HepG2 (cell line): ENCODE data around the gene ZNF629. TPM values are rescaled to one million over a fixed set of nuclear protein-coding genes. Genes with fewer than 3 reads are reported as not detected.

ENCODE experiments used
- ATF2 ChIP-seq: sonication (generic); formaldehyde crosslinking; IDR thresholded peaks from 2 replicates; pipeline ENCODE4 v1.4.0; 2020; ENCODE audit warnings: missing genetic modification reagents
- FOXK2 ChIP-seq: fragments of 450-650 bp; IDR thresholded peaks from 2 replicates; pipeline ENCODE4 v1.6.1; 2016
- HIC2 ChIP-seq: sonication (generic); formaldehyde crosslinking; IDR thresholded peaks from 2 replicates; pipeline ENCODE4 v1.9.0; 2022; ENCODE audit warnings: low read depth, missing genetic modification reagents
- HMG20A ChIP-seq: IDR thresholded peaks from 2 replicates; pipeline ENCODE4 v1.6.1; 2016; ENCODE audit warnings: borderline replicate concordance
- KLF12 ChIP-seq: sonication (generic); formaldehyde crosslinking; IDR thresholded peaks from 2 replicates; pipeline ENCODE4 v1.4.0; 2020; ENCODE audit warnings: missing genetic modification reagents, borderline replicate concordance
- MIER3 ChIP-seq: IDR thresholded peaks from 2 replicates; pipeline ENCODE4 v1.6.1; 2016; ENCODE audit warnings: missing compliant biosample characterization, borderline replicate concordance
- POLR2AphosphoS2 ChIP-seq: IDR thresholded peaks from 2 replicates; pipeline ENCODE4 v1.6.1; 2011; ENCODE audit warnings: low read depth, low read length, improper control_type of control experiment
- RFX3 ChIP-seq: IDR thresholded peaks from 2 replicates; pipeline ENCODE4 v1.6.1; 2016; ENCODE audit warnings: missing biosample characterization, missing genetic modification reagents
- SRF ChIP-seq: IDR thresholded peaks from 2 replicates; pipeline ENCODE4 v1.6.1; 2011; ENCODE audit warnings: mild to moderate bottlenecking, low read depth, low read length, moderate library complexity
- TSC22D2 ChIP-seq: sonication (generic); formaldehyde crosslinking; IDR thresholded peaks from 2 replicates; pipeline ENCODE4 v1.5.1; 2020; ENCODE audit warnings: missing genetic modification reagents, mild to moderate bottlenecking, borderline replicate concordance
- ZBTB21 ChIP-seq: sonication (generic); formaldehyde crosslinking; IDR thresholded peaks from 2 replicates; pipeline ENCODE4 v1.4.0; 2020; ENCODE audit warnings: missing genetic modification reagents
- ZBTB42 ChIP-seq: sonication (generic); formaldehyde crosslinking; IDR thresholded peaks from 2 replicates; pipeline ENCODE4 v1.5.0; 2020; ENCODE audit warnings: mild to moderate bottlenecking, missing genetic modification reagents
- ZFP1 ChIP-seq: IDR thresholded peaks from 2 replicates; pipeline ENCODE4 v1.6.1; 2016
- ZKSCAN5 ChIP-seq: sonication (generic); formaldehyde crosslinking; IDR thresholded peaks from 2 replicates; pipeline ENCODE4 v1.5.1; 2020; ENCODE audit warnings: mild to moderate bottlenecking, missing genetic modification reagents
- ZNF136 ChIP-seq: sonication (generic); formaldehyde crosslinking; IDR thresholded peaks from 2 replicates; pipeline ENCODE4 v1.8.1; 2022; ENCODE audit warnings: low read depth, mild to moderate bottlenecking, moderate library complexity, missing genetic modification reagents
- ZNF878 ChIP-seq: sonication (generic); formaldehyde crosslinking; IDR thresholded peaks from 2 replicates; pipeline ENCODE4 v1.8.1; 2023; ENCODE audit warnings: mild to moderate bottlenecking, missing genetic modification reagents, moderate library complexity
- ZSCAN29 ChIP-seq: sonication (generic); formaldehyde crosslinking; conservative IDR thresholded peaks from 2 replicates; pipeline ENCODE4 v1.4.0; 2020; ENCODE audit warnings: mild to moderate bottlenecking, missing genetic modification reagents
- polyA plus RNA-seq, 8 experiments: library from polyadenylated mRNA; depleted of rRNA in 3 of 8; stranded (reverse) in 7 of 8; unstranded in 1 of 8; fragments of >200 nt; fragmentation: Illumina TruSeq in 4 of 8; extraction: Trizol in 4 of 8; gene quantifications; 2 replicates each; pipeline versions ENCODE4 v1.2.1 to v1.2.3, GENCODE V29; 2011 to 2016; ENCODE audit warnings: low read depth in 4 of 8, missing spikeins in 1 of 8, mixed read lengths in 1 of 8; ENCODE audit not compliant: insufficient read depth in 1 of 8
- total RNA-seq, 5 experiments: library from RNA; depleted of rRNA; stranded (reverse); fragments of >200 nt; fragmentation: Illumina TruSeq; extraction: Trizol; gene quantifications; 2 replicates each; pipeline ENCODE4 v1.2.3, GENCODE V29; 2016; ENCODE audit warnings: low read depth in 1 of 5
- TF ChIP-seq, protein P1 (sequence below): sonication (generic); formaldehyde crosslinking; IDR thresholded peaks from 2 replicates; pipeline ENCODE4 v1.4.0; 2020; ENCODE audit warnings: missing genetic modification reagents
- TF ChIP-seq, protein P2 (sequence below): sonication (generic); formaldehyde crosslinking; IDR thresholded peaks from 2 replicates; pipeline ENCODE4 v1.4.0; 2020; ENCODE audit warnings: missing genetic modification reagents

The ZNF629 gene
- total and polyA plus RNA-seq, 2 of the 13 experiments (the other 11 are each of a cell fraction or from before 2014, with no cell fraction given): 6.1 to 16.5 TPM

DNA sequence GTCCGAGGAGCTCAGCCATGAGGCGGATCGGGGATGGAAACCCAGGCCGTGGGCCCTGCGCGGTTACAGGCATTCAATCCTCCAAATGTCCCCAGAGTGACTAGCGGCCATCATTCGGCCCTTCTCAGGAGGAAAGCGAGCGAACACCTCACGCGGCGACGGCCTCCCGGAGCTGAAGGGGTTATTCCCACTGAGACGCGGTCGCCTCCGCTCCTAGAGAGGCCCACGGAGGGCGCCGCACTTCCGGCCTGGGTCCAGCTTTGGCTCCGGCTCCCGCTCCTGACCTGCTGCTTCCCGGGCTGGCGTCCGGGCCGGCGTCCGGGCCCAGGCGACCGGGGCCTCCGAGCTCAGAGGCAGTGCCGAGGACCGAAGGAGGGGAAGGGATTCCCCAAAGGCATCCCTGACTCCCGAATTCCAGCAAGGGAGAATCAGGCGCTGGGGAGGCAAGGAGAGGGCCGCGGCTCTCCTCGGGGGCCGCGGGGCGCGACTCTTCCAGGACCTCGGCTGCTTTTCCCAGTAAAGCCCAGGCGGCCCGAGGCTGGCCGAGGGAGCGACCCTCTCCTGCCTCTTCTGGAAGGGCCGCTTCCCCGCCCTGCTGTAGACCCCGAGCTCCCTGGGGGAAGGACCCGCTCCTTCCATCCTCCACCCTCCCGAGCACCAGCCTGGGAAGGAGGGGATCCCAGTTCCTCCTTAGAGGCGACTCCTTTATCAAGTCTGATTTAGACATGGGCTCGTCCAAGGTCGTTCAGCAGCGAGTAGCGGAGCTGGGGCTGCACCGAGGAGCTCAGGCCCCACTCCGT lies 18.6 kb upstream of the ZNF629 start (continued):
- TF ChIP-seq, protein P1, sequence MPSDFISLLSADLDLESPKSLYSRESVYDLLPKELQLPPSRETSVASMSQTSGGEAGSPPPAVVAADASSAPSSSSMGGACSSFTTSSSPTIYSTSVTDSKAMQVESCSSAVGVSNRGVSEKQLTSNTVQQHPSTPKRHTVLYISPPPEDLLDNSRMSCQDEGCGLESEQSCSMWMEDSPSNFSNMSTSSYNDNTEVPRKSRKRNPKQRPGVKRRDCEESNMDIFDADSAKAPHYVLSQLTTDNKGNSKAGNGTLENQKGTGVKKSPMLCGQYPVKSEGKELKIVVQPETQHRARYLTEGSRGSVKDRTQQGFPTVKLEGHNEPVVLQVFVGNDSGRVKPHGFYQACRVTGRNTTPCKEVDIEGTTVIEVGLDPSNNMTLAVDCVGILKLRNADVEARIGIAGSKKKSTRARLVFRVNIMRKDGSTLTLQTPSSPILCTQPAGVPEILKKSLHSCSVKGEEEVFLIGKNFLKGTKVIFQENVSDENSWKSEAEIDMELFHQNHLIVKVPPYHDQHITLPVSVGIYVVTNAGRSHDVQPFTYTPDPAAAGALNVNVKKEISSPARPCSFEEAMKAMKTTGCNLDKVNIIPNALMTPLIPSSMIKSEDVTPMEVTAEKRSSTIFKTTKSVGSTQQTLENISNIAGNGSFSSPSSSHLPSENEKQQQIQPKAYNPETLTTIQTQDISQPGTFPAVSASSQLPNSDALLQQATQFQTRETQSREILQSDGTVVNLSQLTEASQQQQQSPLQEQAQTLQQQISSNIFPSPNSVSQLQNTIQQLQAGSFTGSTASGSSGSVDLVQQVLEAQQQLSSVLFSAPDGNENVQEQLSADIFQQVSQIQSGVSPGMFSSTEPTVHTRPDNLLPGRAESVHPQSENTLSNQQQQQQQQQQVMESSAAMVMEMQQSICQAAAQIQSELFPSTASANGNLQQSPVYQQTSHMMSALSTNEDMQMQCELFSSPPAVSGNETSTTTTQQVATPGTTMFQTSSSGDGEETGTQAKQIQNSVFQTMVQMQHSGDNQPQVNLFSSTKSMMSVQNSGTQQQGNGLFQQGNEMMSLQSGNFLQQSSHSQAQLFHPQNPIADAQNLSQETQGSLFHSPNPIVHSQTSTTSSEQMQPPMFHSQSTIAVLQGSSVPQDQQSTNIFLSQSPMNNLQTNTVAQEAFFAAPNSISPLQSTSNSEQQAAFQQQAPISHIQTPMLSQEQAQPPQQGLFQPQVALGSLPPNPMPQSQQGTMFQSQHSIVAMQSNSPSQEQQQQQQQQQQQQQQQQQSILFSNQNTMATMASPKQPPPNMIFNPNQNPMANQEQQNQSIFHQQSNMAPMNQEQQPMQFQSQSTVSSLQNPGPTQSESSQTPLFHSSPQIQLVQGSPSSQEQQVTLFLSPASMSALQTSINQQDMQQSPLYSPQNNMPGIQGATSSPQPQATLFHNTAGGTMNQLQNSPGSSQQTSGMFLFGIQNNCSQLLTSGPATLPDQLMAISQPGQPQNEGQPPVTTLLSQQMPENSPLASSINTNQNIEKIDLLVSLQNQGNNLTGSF (CRISPR knock-in tag): peak; percentile 86
- TF ChIP-seq, protein P2, sequence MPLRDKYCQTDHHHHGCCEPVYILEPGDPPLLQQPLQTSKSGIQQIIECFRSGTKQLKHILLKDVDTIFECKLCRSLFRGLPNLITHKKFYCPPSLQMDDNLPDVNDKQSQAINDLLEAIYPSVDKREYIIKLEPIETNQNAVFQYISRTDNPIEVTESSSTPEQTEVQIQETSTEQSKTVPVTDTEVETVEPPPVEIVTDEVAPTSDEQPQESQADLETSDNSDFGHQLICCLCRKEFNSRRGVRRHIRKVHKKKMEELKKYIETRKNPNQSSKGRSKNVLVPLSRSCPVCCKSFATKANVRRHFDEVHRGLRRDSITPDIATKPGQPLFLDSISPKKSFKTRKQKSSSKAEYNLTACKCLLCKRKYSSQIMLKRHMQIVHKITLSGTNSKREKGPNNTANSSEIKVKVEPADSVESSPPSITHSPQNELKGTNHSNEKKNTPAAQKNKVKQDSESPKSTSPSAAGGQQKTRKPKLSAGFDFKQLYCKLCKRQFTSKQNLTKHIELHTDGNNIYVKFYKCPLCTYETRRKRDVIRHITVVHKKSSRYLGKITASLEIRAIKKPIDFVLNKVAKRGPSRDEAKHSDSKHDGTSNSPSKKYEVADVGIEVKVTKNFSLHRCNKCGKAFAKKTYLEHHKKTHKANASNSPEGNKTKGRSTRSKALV (CRISPR knock-in tag): peak; percentile 68; the same call in 1 of the 2 replicates
- TF ChIP-seq HIC2: 0 out of 2 replicates have a peak, but pooled peaks have one; percentile 41
- TF ChIP-seq ZSCAN29 (CRISPR knock-in tag): peak; percentile 94
- TF ChIP-seq HMG20A (CRISPR knock-in tag): peak; percentile 12; the same call in 1 of the 2 replicates
- TF ChIP-seq TSC22D2 (CRISPR knock-in tag): peak; percentile 99
- TF ChIP-seq ZNF136 (CRISPR knock-in tag): peak; percentile 86; the same call in 1 of the 2 replicates
- TF ChIP-seq RFX3 (CRISPR knock-in tag): peak; percentile 36; the same call in 1 of the 2 replicates
- TF ChIP-seq KLF12: peak; percentile 93; the same call in 1 of the 2 replicates
- no peak for TF ChIP-seq FOXK2
- peak; percentile 88; the same call in 1 of the 2 replicates for TF ChIP-seq ZBTB42 (CRISPR knock-in tag)
- 0 out of 2 replicates have a peak, but pooled peaks have one; percentile 35 for TF ChIP-seq ZKSCAN5
- TF ChIP-seq POLR2AphosphoS2: peak; percentile 71; the same call in 1 of the 2 replicates
- no peak for TF ChIP-seq SRF
- TF ChIP-seq MIER3: peak; percentile 88; the same call in 1 of the 2 replicates
- peak; percentile 79 for TF ChIP-seq ATF2 (CRISPR knock-in tag)
- 0 out of 2 replicates have a peak, but pooled peaks have one; percentile 79 for TF ChIP-seq ZNF878 (CRISPR knock-in tag)
- TF ChIP-seq ZFP1 (CRISPR knock-in tag): peak; percentile 87
- peak; percentile 27; the same call in 1 of the 2 replicates for TF ChIP-seq ZBTB21
